H1 (cell line): ENCODE measurements around the gene ADAMTS15. TPM values are rescaled to one million over a fixed set of nuclear protein-coding genes. Genes with fewer than 3 reads are reported as not detected.

ENCODE experiments used
- CTCF ChIA-PET: fragments of 300-600 bp; sonication (Branson Sonifier 250); formaldehyde crosslinking; loops from one replicate; lab custom pipeline; 2021; ENCODE audit not compliant: partially characterized antibody; lab: Charles Lee
- POLR2A ChIA-PET: fragments of 300-600 bp; sonication (Branson Sonifier 250); formaldehyde crosslinking; loops from one replicate; lab custom pipeline; 2021; ENCODE audit warnings: inconsistent platforms; ENCODE audit not compliant: partially characterized antibody; lab: Charles Lee
- DNase-seq, 2 experiments: peaks; one replicate each; pipeline versions ENCODE4 v3.0.0 to v3.0.0-alpha.2; 2010 to 2022; ENCODE audit warnings: low spot score in 2 of 2, low read depth in 1 of 2, mixed read lengths in 1 of 2
- FAIRE-seq: peaks from 2 replicates; lab custom pipeline; 2011; peaks lifted over from hg19 to GRCh38; lab: Jason Lieb, UNC
- H2AFZ ChIP-seq: 2 replicates; pipeline ENCODE4 v1.8.1; 2012; ENCODE audit warnings: low read length, inconsistent platforms
- H2AK5ac ChIP-seq: 2 replicates; pipeline ENCODE4 v1.6.1; 2013; ENCODE audit warnings: low read depth, low read length
- H2BK120ac ChIP-seq: replicated peaks from 2 replicates; pipeline ENCODE3; 2013; ENCODE audit warnings: low read depth, low read length, inconsistent platforms
- H2BK12ac ChIP-seq: 2 replicates; pipeline ENCODE4 v1.6.1; 2013; ENCODE audit warnings: low read depth, low read length
- H2BK15ac ChIP-seq: 2 replicates; pipeline ENCODE4 v1.6.1; 2013; ENCODE audit warnings: low read length
- H2BK20ac ChIP-seq: 2 replicates; pipeline ENCODE4 v1.6.1; 2013; ENCODE audit warnings: low read length
- H2BK5ac ChIP-seq: 2 replicates; pipeline ENCODE4 v1.6.1; 2013; ENCODE audit warnings: low read depth, low read length
- H3K14ac ChIP-seq: 2 replicates; pipeline ENCODE4 v1.6.1; 2013; ENCODE audit warnings: inconsistent platforms; ENCODE audit not compliant: insufficient read length
- H3K18ac ChIP-seq: 2 replicates; pipeline ENCODE4 v1.6.1; 2013; ENCODE audit warnings: low read length; ENCODE audit errors: extremely low read depth
- H3K23ac ChIP-seq: 2 replicates; pipeline ENCODE4 v1.6.1; 2013; ENCODE audit warnings: inconsistent platforms; ENCODE audit not compliant: insufficient read length
- H3K23me2 ChIP-seq: 2 replicates; pipeline ENCODE4 v1.6.1; 2013; ENCODE audit warnings: low read depth, low read length
- H3K27ac ChIP-seq: 2 replicates; pipeline ENCODE4 v1.6.1; 2011; ENCODE audit warnings: low read depth, low read length, inconsistent platforms
- H3K27me3 ChIP-seq, 4 experiments: replicated peaks in 1 of 4; 1 replicate in 1 of 4; 2 replicates in 3 of 4; pipeline versions ENCODE4 v1.6.1 to v1.8.1; 2011 to 2013; ENCODE audit warnings: low read length in 3 of 4, mild to moderate bottlenecking in 3 of 4, inconsistent platforms in 2 of 4, mixed read lengths in 2 of 4, moderate library complexity in 1 of 4; ENCODE audit not compliant: control insufficient read depth in 3 of 4, insufficient read depth in 3 of 4; ENCODE audit errors: extremely low read depth in 1 of 4
- H3K36me3 ChIP-seq, 4 experiments: 2 replicates each; pipeline versions ENCODE4 v1.6.1 to v1.8.1; 2011 to 2013; ENCODE audit warnings: mild to moderate bottlenecking in 4 of 4, low read length in 3 of 4, moderate library complexity in 2 of 4, control low read depth in 1 of 4, inconsistent platforms in 1 of 4; ENCODE audit not compliant: insufficient read depth in 4 of 4, control insufficient read depth in 2 of 4
- H3K4ac ChIP-seq: replicated peaks from 2 replicates; pipeline ENCODE3; 2013; ENCODE audit warnings: low read length, low read depth, mixed read lengths, inconsistent platforms; ENCODE audit not compliant: insufficient read length
- H3K4me1 ChIP-seq, 4 experiments: replicated peaks in 1 of 4; 1 replicate in 1 of 4; 2 replicates in 3 of 4; pipeline versions ENCODE4 v1.6.1 to v1.8.1; 2011 to 2013; ENCODE audit warnings: low read length in 3 of 4, inconsistent platforms in 2 of 4, mixed read lengths in 1 of 4; ENCODE audit not compliant: insufficient read depth in 4 of 4, control insufficient read depth in 3 of 4
- H3K4me2 ChIP-seq, 2 experiments: 2 replicates each; pipeline versions ENCODE4 v1.6.1 to v1.8.1; 2011 to 2013; ENCODE audit warnings: low read depth in 2 of 2, low read length in 2 of 2, control low read depth in 1 of 2, inconsistent platforms in 1 of 2, mild to moderate bottlenecking in 1 of 2; ENCODE audit not compliant: insufficient read depth in 1 of 2
- H3K4me3 ChIP-seq, 4 experiments: fragments of 200-600, 300-600 bp in 1 of 4; sonication (generic), shearing (Covaris generic), sonication (Bioruptor Twin) in 1 of 4; 2 replicates each; pipeline versions ENCODE4 v1.5.1 to v1.8.1; 2011 to 2016; ENCODE audit warnings: low read length in 4 of 4, low read depth in 3 of 4, control low read depth in 2 of 4, inconsistent platforms in 2 of 4, mild to moderate bottlenecking in 2 of 4, mixed read lengths in 1 of 4, moderate library complexity in 1 of 4; ENCODE audit not compliant: insufficient read depth in 2 of 4; ENCODE audit errors: extremely low read depth in 1 of 4
- H3K56ac ChIP-seq: replicated peaks from 2 replicates; pipeline ENCODE3; 2013; ENCODE audit warnings: low read depth, mild to moderate bottlenecking, mixed read lengths, low read length, inconsistent platforms; ENCODE audit not compliant: insufficient read length
- H3K79me1 ChIP-seq: 2 replicates; pipeline ENCODE4 v1.6.1; 2013; ENCODE audit warnings: low read depth, low read length, control low read depth
- H3K79me2 ChIP-seq, 2 experiments: 2 replicates each; pipeline versions ENCODE4 v1.6.1 to v1.8.1; 2012 to 2013; ENCODE audit warnings: low read length in 2 of 2, mild to moderate bottlenecking in 2 of 2, inconsistent platforms in 1 of 2; ENCODE audit not compliant: insufficient read depth in 2 of 2, control insufficient read depth in 1 of 2
- H3K9ac ChIP-seq, 4 experiments: replicated peaks in 1 of 4; 1 replicate in 1 of 4; 2 replicates in 3 of 4; pipeline versions ENCODE4 v1.6.1 to v1.8.1; 2011 to 2013; ENCODE audit warnings: low read depth in 3 of 4, low read length in 3 of 4, control low read depth in 2 of 4, mild to moderate bottlenecking in 2 of 4, moderate library complexity in 2 of 4, inconsistent platforms in 1 of 4; ENCODE audit errors: extremely low read depth in 1 of 4
- H3K9me3 ChIP-seq, 2 experiments: 2 replicates each; pipeline versions ENCODE4 v1.6.1 to v1.8.1; 2012 to 2013; ENCODE audit warnings: mild to moderate bottlenecking in 2 of 2, moderate library complexity in 2 of 2, control low read depth in 1 of 2, inconsistent platforms in 1 of 2, low read depth in 1 of 2, low read length in 1 of 2, mixed read lengths in 1 of 2; ENCODE audit not compliant: insufficient read depth in 2 of 2
- H4K20me1 ChIP-seq, 2 experiments: replicated peaks in 1 of 2; 2 replicates each; pipeline versions ENCODE3 to v1.8.1; 2011 to 2013; ENCODE audit warnings: inconsistent platforms in 2 of 2, low read length in 2 of 2, mild to moderate bottlenecking in 1 of 2; ENCODE audit not compliant: insufficient read depth in 2 of 2, control insufficient read depth in 1 of 2
- H4K5ac ChIP-seq: 2 replicates; pipeline ENCODE4 v1.6.1; 2013; ENCODE audit warnings: low read length, low read depth, mixed read lengths, inconsistent platforms; ENCODE audit not compliant: insufficient read length
- H4K8ac ChIP-seq: 2 replicates; pipeline ENCODE4 v1.8.0; 2013; ENCODE audit warnings: mild to moderate bottlenecking, moderate library complexity, low read length, inconsistent platforms; ENCODE audit not compliant: insufficient read depth; ENCODE audit errors: extremely low read depth
- H4K91ac ChIP-seq: replicated peaks from 2 replicates; pipeline ENCODE3; 2013; ENCODE audit warnings: low read length, mixed read lengths, inconsistent platforms; ENCODE audit not compliant: insufficient read length
- BRCA1 ChIP-seq: IDR thresholded peaks from 2 replicates; pipeline ENCODE4 v1.6.1; 2012; ENCODE audit warnings: low read depth, low read length, improper control_type of control experiment
- CHD2 ChIP-seq: IDR thresholded peaks from 2 replicates; pipeline ENCODE4 v1.6.1; 2012; ENCODE audit warnings: low read length, improper control_type of control experiment
- CREB1 ChIP-seq: IDR thresholded peaks from 2 replicates; pipeline ENCODE4 v1.6.1; 2012; ENCODE audit warnings: inconsistent platforms
- CTBP2 ChIP-seq: IDR thresholded peaks from 2 replicates; pipeline ENCODE4 v1.7.0; 2011; ENCODE audit warnings: borderline replicate concordance, mild to moderate bottlenecking, moderate library complexity, mixed read lengths, low read length; ENCODE audit not compliant: insufficient read depth, insufficient read length
- EZH2 ChIP-seq: fragments of 200-600 bp; sonication (generic); IDR thresholded peaks from 2 replicates; pipeline ENCODE4 v1.7.1; 2012; ENCODE audit warnings: low read depth, mild to moderate bottlenecking, moderate library complexity, low read length, inconsistent platforms; ENCODE audit not compliant: severe bottlenecking
- HDAC6 ChIP-seq: IDR thresholded peaks from one replicate; pipeline ENCODE4 v1.7.1; 2012; ENCODE audit warnings: low read depth, mild to moderate bottlenecking, inconsistent platforms, low read length, moderate library complexity
- KDM4A ChIP-seq: IDR thresholded peaks from one replicate; pipeline ENCODE4 v1.7.1; 2012; ENCODE audit warnings: low read depth, mild to moderate bottlenecking, moderate library complexity, low read length, inconsistent platforms; ENCODE audit not compliant: severe bottlenecking
- KDM5A ChIP-seq: fragments of 200-600 bp; IDR thresholded peaks from 2 replicates; pipeline ENCODE4 v1.7.1; 2012; ENCODE audit warnings: mild to moderate bottlenecking, low read length, inconsistent platforms, mixed read lengths
- PHF8 ChIP-seq: fragments of 200-600 bp; sonication (generic); conservative IDR thresholded peaks from 2 replicates; pipeline ENCODE4 v1.7.1; 2012; ENCODE audit warnings: low read depth, mild to moderate bottlenecking, inconsistent platforms, low read length, moderate library complexity
- SIX5 ChIP-seq: IDR thresholded peaks from 2 replicates; pipeline ENCODE4 v1.6.1; 2011; ENCODE audit warnings: mild to moderate bottlenecking, low read depth, low read length
- SP1 ChIP-seq: IDR thresholded peaks from 2 replicates; pipeline ENCODE4 v1.6.1; 2011; ENCODE audit warnings: low read depth, low read length
- YY1 ChIP-seq: IDR thresholded peaks from 2 replicates; pipeline ENCODE4 v1.6.1; 2011; ENCODE audit warnings: low read depth, mild to moderate bottlenecking, low read length
- WGBS, 2 experiments: shearing (Covaris generic) in 1 of 2; methylation state at CpG; one replicate each; pipeline versions ENCODE4 v1.1.6 to v1.1.7; 2013 to 2015; ENCODE audit warnings: low lambda C conversion rate in 2 of 2, mixed read lengths in 2 of 2, inconsistent platforms in 1 of 2, low coverage in 1 of 2, missing lambda C conversion rate in 1 of 2; ENCODE audit not compliant: insufficient replicate concordance in 2 of 2, insufficient coverage in 1 of 2, insufficient read length in 1 of 2; ENCODE audit errors: extremely low coverage in 1 of 2, missing lambda C conversion rate in 1 of 2; 5-methylcytosine and 5-hydroxymethylcytosine counted together
- polyA plus RNA-seq, 7 experiments: library from polyadenylated mRNA; depleted of rRNA in 3 of 7; stranded (reverse) in 5 of 7; unstranded in 2 of 7; fragments of >200 nt in 5 of 7; fragments of 200-250 nt in 2 of 7; gene quantifications; 1 replicate in 5 of 7; 2 replicates in 1 of 7; 4 replicates in 1 of 7; pipeline versions ENCODE4 v1.2.1 to v1.2.3, GENCODE V29; 2011 to 2013; ENCODE audit warnings: missing spikeins in 2 of 7, mixed read lengths in 2 of 7
- total RNA-seq: library from RNA; stranded (reverse); fragmentation: NEBNext Ultra II Directional; extraction: Animal tissue kit (Norgen Biotek cat#: 25700); gene quantifications from 2 replicates; pipeline ENCODE4 v1.2.1, GENCODE V29; 2021
- TF ChIP-seq, protein P1 (sequence below): IDR thresholded peaks from 2 replicates; pipeline ENCODE4 v1.6.1; 2011; ENCODE audit warnings: low read length, improper control_type of control experiment
- TF ChIP-seq, protein P2 (sequence below): IDR thresholded peaks from 2 replicates; pipeline ENCODE4 v1.6.1; 2012; ENCODE audit warnings: inconsistent platforms

The ADAMTS15 gene
- total and polyA plus RNA-seq, 2 of the 8 experiments (the other 6 are each of a cell fraction or from before 2014, with no cell fraction given): 1.7 to 4.7 TPM

DNA sequence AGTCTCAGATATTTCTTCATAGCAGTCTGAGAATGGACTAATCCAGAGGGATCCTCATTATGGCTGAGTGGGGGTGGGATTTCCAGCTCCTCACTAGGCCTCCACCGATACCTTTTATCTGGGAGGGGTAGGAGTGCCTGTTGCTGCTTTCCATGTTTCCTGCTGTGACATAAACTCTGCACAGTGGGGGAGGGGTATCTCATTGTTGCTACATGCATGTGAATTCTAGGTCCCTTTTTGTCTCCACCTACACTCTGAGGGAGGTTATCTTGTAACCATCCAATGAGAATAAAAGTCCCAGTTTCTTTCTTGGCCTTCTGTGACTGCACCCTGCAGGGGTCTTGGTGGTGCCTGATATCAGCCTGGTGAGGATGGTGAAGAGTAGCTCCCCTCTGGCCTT lies 60.5 kb downstream of the ADAMTS15 start:
- H4K91ac ChIP-seq: no peak overlapping the region
- H3K14ac ChIP-seq: no peak overlapping the region
- no peak overlapping the region for H3K4me2 ChIP-seq
- no peak for FAIRE-seq
- no peak for DNase-seq
- no peaks in the 10 kb centered on the region for H4K20me1 ChIP-seq
- H3K23ac ChIP-seq: no peak overlapping the region
- H3K4me3 ChIP-seq: no peak overlapping the region
- no peak overlapping the region for H2BK15ac ChIP-seq
- no peak overlapping the region for H2BK12ac ChIP-seq
- H3K18ac ChIP-seq: no peak overlapping the region; the same call in 1 of the 2 replicates
- H4K8ac ChIP-seq: no peak overlapping the region
- H3K23me2 ChIP-seq: no peaks in the 10 kb centered on the region
- no peak overlapping the region for H3K9ac ChIP-seq
- no peak overlapping the region for H4K5ac ChIP-seq
- H3K56ac ChIP-seq: no peak overlapping the region
- H3K27me3 ChIP-seq: no peaks in the 10 kb centered on the region
- POLR2A ChIA-PET: no interaction called here
- no peak overlapping the region for H3K27ac ChIP-seq
- no peak overlapping the region for H2BK5ac ChIP-seq
- no peak overlapping the region for H2BK120ac ChIP-seq
- CTCF ChIA-PET: no interaction called here
- no peak overlapping the region for H2BK20ac ChIP-seq
- no peaks in the 10 kb centered on the region for H3K79me1 ChIP-seq
- 86% methylated on average over 1 of the region's 1 CpG; no CpG with 5 or more reads in 1 of the 2 experiments for WGBS, 2 experiments
- H3K79me2 ChIP-seq: no peaks in the 10 kb centered on the region
- H3K4me1 ChIP-seq: no peaks in the 10 kb centered on the region; a peak in 1 of 7 replicates
- H3K4ac ChIP-seq: no peak overlapping the region
- H3K9me3 ChIP-seq: peaks cover 16 to 17% of the 10 kb centered on the region in 2 experiments
- H3K36me3 ChIP-seq: no peaks in the 10 kb centered on the region
- no peak overlapping the region for H2AFZ ChIP-seq
- H2AK5ac ChIP-seq: no peak overlapping the region
- TF ChIP-seq, protein P1, sequence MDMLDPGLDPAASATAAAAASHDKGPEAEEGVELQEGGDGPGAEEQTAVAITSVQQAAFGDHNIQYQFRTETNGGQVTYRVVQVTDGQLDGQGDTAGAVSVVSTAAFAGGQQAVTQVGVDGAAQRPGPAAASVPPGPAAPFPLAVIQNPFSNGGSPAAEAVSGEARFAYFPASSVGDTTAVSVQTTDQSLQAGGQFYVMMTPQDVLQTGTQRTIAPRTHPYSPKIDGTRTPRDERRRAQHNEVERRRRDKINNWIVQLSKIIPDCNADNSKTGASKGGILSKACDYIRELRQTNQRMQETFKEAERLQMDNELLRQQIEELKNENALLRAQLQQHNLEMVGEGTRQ: no peak
- TF ChIP-seq HDAC6: no peak
- no peak for TF ChIP-seq PHF8
- TF ChIP-seq YY1: no peak
- TF ChIP-seq, protein P2, sequence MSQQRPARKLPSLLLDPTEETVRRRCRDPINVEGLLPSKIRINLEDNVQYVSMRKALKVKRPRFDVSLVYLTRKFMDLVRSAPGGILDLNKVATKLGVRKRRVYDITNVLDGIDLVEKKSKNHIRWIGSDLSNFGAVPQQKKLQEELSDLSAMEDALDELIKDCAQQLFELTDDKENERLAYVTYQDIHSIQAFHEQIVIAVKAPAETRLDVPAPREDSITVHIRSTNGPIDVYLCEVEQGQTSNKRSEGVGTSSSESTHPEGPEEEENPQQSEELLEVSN: no peak
- no peak for TF ChIP-seq CHD2
- no peak for TF ChIP-seq SP1
- TF ChIP-seq SIX5: no peak
- no peak for TF ChIP-seq KDM5A
- no peak for TF ChIP-seq EZH2
- TF ChIP-seq CTBP2: no peak
- TF ChIP-seq CREB1: no peak
- no peak for TF ChIP-seq KDM4A
- no peak for TF ChIP-seq BRCA1
